ENCODE data around the gene FGD2.
"Not testable (repeated sequence)": the region's sequence is repeated elsewhere in the genome, so short reads cannot be mapped to it uniquely, and the experiment has no call there.

FGD2 gene

GRCh38 chr6:37058984-37059343 is 53.5 kb downstream of the FGD2 start:
- DNase-seq (ENCODE audit: low read depth): not testable (repeated sequence)

GRCh38 chr6:37059344-37060194 is 54.1 kb downstream of the FGD2 start:
- no peak for DNase-seq (ENCODE audit: low read depth)

GRCh38 chr6:37060195-37060559 is 54.7 kb downstream of the FGD2 start:
- DNase-seq (ENCODE audit: low read depth): no peak

GRCh38 chr6:37061157-37061804 is 55.8 kb downstream of the FGD2 start:
- no peak for DNase-seq (ENCODE audit: low read depth)

- DNase-seq (ENCODE audit: low read depth): no peak
Observed at GRCh38 chr6:37062424-37062823, 57.0 kb downstream of the FGD2 start.

- DNase-seq (ENCODE audit: low read depth): no peak
Observed at GRCh38 chr6:37068356-37069270, 63.2 kb downstream of the FGD2 start.

- no peak for DNase-seq (ENCODE audit: low read depth)
Observed at GRCh38 chr6:37069639-37070038, 64.2 kb downstream of the FGD2 start.

- DNase-seq (ENCODE audit: low read depth): no peak
Observed at GRCh38 chr6:37072526-37072925, 67.1 kb downstream of the FGD2 start.

- DNase-seq (ENCODE audit: low read depth): no peak
Observed at GRCh38 chr6:37074053-37074827, 68.8 kb downstream of the FGD2 start.

- DNase-seq (ENCODE audit: low read depth): no peak
Observed at GRCh38 chr6:37077191-37077904, 71.9 kb downstream of the FGD2 start.

- DNase-seq (ENCODE audit: low read depth): no peak
Observed at GRCh38 chr6:37077905-37078296, 72.4 kb downstream of the FGD2 start.
